Tongue (tissue), 2 donors: ENCODE results near the gene CRKL. TPM values are rescaled to one million over a fixed set of nuclear protein-coding genes. Genes with fewer than 3 reads are reported as not detected.

Source experiments
- DNase-seq: peaks from one replicate; pipeline ENCODE4 v3.0.0-alpha.2; 2015
- total RNA-seq: library from RNA; depleted of rRNA; stranded (reverse); fragments of >200 nt; gene quantifications from one replicate; pipeline ENCODE4 v1.2.3, GENCODE V29; 2014

Gene CRKL
- total RNA-seq, 1 donor from 2014 or later = 69.5 TPM

DNA sequence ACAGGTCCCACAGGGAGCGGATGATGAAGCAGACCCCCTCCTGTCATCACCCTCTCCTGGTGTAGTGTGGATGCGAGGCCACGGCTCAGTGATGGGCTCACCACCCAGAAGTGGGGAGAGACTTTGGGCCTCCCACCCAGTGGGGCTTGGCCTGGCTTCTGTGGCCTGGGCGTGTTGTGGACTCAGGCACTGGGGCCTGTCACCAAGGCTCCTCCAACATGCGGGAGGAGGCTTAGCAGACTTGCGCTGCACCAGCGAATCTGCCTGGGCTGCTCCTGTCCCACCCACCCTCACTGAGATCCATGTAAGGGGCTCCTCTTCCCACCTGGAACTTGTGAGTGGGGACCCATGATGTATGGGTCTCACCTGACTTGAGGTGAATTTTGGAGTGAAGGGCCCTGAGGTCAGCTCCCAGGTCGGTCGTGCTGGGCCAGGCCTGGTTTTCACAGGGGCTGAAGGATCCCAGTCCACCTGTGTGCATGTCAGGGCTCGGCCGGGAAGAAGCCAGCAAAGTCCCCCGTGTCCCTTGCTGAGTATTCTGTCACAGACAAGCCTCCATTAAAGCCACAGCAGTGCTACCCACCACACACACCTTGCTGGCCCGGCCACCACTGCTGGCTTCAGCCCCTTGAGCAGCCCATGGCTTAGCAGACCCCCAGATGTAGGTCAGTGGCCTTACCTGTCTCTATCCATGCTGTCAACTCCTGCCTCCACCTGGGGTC lies 80.5 kb downstream of the CRKL start:
- DNase-seq = no peak

DNA sequence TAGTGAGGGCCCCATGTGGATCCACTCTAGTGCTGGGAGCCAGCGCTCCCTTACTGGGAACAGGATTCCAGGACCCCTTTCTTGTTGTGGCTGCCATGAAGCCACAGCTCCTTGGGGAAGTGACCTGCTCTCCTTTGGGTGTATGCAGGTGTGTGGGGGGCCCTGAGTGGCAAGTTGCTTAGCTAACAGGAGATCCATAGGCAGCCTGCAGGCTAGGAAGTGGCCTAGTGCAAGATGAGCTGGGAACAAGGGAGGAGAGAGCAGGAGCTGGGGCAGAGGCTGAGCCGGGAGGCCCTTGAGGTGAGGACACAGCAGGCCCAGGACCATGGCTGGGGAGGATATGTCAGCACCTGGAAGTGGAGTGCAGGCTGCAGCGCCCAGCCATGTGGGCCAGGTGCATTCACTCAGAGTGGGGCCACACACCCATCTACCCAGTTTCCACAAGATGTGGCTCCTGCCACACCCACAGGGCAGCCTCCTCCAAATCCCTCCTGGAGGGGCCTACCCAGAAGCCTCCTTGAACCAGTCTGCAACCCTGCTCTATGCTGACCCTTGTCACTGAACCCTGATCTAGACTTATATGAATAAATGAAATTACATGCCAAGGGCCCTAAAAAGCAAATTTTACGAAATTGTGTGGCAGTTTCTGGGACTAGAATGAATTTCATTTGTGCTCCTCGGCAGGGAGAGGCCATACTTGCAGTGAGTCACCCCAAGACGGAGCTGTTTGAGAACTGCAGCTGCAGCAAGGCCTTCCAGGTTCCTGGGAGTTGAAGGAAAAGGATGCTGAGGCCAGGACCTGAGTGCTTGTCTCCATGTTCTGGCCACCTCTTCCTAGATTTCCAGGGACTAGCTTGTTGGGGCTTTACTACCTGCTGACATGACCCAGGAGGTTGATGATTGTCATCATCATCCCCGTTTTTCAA lies 81.5 kb downstream of the CRKL start:
- DNase-seq = no peak

GRCh38 chr22:20999350-21000206 lies 82.4 kb downstream of the CRKL start:
- no peak for DNase-seq

GRCh38 chr22:21000207-21000986 lies 83.2 kb downstream of the CRKL start:
- DNase-seq = no peak

- no peak for DNase-seq
Measured at GRCh38 chr22:21000987-21001600, 83.9 kb downstream of the CRKL start.

DNA sequence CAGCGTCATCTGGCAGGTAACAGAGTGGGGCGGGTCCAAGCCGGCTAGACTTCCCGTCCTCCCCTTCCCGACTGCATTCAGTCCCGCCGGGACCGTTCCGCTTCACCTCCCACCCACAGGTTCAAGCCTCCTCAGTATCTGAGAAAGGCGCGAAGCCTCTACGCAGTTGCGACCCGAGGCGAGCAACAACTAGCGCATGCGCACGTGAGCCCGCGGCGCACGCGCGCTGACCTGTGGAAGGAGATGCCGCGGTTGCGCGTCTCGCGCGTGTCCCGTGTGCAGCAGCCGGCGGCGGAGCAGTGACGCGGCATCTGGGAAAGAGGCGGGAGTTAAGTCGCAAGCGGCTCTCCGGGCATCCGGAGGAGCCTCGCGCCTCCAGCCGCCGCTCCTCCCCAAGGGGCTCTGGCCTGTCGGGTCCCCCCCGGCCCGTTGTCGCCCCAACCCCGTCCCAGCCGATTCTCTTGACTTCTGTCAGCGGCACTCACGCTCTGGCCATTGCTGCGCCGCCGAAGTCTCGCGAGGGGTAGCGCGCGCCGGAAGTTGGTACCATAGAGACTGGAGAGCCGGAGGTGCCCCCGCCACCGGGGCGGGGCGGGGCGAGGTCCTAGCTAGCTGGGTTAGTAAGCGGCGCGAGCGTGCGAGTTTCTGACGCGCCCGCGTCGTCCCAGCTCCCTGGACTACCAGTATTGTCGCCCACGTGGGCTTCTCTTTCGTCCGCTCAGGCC lies 84.6 kb downstream of the CRKL start, which contains the start of gene THAP7:
THAP7 (minus strand) TSS at position 518 of the 725 bp plus-strand sequence; CDS start at position 311, 207 bp downstream.
- peak; percentile 98 for DNase-seq

Other genes starting within 250 kb of the CRKL start
- gene SERPIND1, start 143.3 kb upstream of the CRKL start, total RNA-seq = not detected
- 38.1 TPM for gene PI4KA, start 58.6 kb upstream of the CRKL start, total RNA-seq
- gene SNAP29, start 58.4 kb upstream of the CRKL start, total RNA-seq = 8.4 TPM
- 0.21 TPM for gene AIFM3, start 49.8 kb downstream of the CRKL start, total RNA-seq
- gene LZTR1, start 64.9 kb downstream of the CRKL start, total RNA-seq = 38.3 TPM
- gene THAP7, start 84.7 kb downstream of the CRKL start, total RNA-seq = 27.7 TPM
- 19.3 TPM for gene P2RX6, start 97.8 kb downstream of the CRKL start, total RNA-seq
- gene SLC7A4, start 115.2 kb downstream of the CRKL start, total RNA-seq = 0.41 TPM
- not detected for gene LRRC74B, start 128.5 kb downstream of the CRKL start, total RNA-seq